A673 (cell line): ENCODE measurements around the gene SIGLEC6. TPM values are rescaled to one million over a fixed set of nuclear protein-coding genes. Genes with fewer than 3 reads are reported as not detected.

Experiments
- BruUV-seq: library from RNA; stranded (reverse); fragments of 400-500 nt; replicated peaks from 2 replicates; lab custom pipeline; 2021; lab: Mats Ljungman, UMichigan
- CTCF ChIA-PET: fragments of 300-600 bp; sonication (Branson Sonifier 250); formaldehyde crosslinking; loops from one replicate; lab custom pipeline; 2022; ENCODE audit warnings: antibody characterized with exemption; lab: Charles Lee
- POLR2A ChIA-PET: fragments of 300-600 bp; sonication (Branson Sonifier 250); formaldehyde crosslinking; loops from one replicate; lab custom pipeline; 2022; ENCODE audit warnings: antibody characterized with exemption; ENCODE audit not compliant: low non-redundant PET; lab: Charles Lee
- DNase-seq: peaks from one replicate; pipeline ENCODE4 v3.0.0-alpha.2; 2015; ENCODE audit warnings: low spot score
- H3K27ac ChIP-seq: fragments of 200-600 bp; sonication (generic); 2 replicates; pipeline ENCODE4 v1.5.1; 2016; ENCODE audit warnings: mixed run types, low read depth, mild to moderate bottlenecking, mixed read lengths, antibody characterized with exemption, low read length; ENCODE audit not compliant: poor library complexity, severe bottlenecking
- H3K27me3 ChIP-seq: fragments of 200-600 bp; sonication (generic); replicated peaks from 2 replicates; pipeline ENCODE4 v1.6.1; 2017; ENCODE audit warnings: mixed run types, low read depth, mild to moderate bottlenecking, mixed read lengths, antibody characterized with exemption, low read length; ENCODE audit not compliant: insufficient read depth, poor library complexity
- H3K36me3 ChIP-seq: fragments of 200-600 bp; sonication (generic); 2 replicates; pipeline ENCODE4 v1.6.1; 2016; ENCODE audit warnings: mixed run types, mild to moderate bottlenecking, mixed read lengths, antibody characterized with exemption, low read length; ENCODE audit not compliant: insufficient read depth, poor library complexity, severe bottlenecking
- H3K4me1 ChIP-seq: fragments of 200-600 bp; sonication (generic); 2 replicates; pipeline ENCODE4 v1.6.1; 2017; ENCODE audit warnings: mixed run types, mild to moderate bottlenecking, mixed read lengths, antibody characterized with exemption, low read length; ENCODE audit not compliant: insufficient read depth, poor library complexity, severe bottlenecking
- H3K4me3 ChIP-seq: fragments of 200-600 bp; sonication (generic); 2 replicates; pipeline ENCODE4 v1.5.1; 2016; ENCODE audit warnings: low read depth, mixed run types, mild to moderate bottlenecking, mixed read lengths, low read length; ENCODE audit not compliant: poor library complexity, severe bottlenecking
- H3K9me3 ChIP-seq: fragments of 200-600 bp; sonication (generic); 2 replicates; pipeline ENCODE4 v1.6.1; 2016; ENCODE audit warnings: mixed run types, low read depth, mild to moderate bottlenecking, mixed read lengths, antibody characterized with exemption, low read length; ENCODE audit not compliant: poor library complexity, severe bottlenecking
- EZH2 ChIP-seq: fragments of 200-600 bp; sonication (generic); IDR thresholded peaks from 2 replicates; pipeline ENCODE4 v1.6.1; 2017; ENCODE audit warnings: borderline replicate concordance, low read depth, mild to moderate bottlenecking, mixed read lengths, antibody characterized with exemption, low read length; ENCODE audit not compliant: poor library complexity, severe bottlenecking
- intact Hi-C: fragments of 100-400 bp; cut with micrococcal nuclease; formaldehyde crosslinking; loops from one replicate; pipeline ENCODE4 v1.10.0; 2022; ENCODE audit not compliant: unreplicated experiment
- total RNA-seq: library from RNA; stranded (reverse); gene quantifications from 2 replicates; pipeline ENCODE4 v1.2.3, GENCODE V29; 2021
- TF ChIP-seq, protein P1 (sequence below): fragments of 300-800, 200-600 bp; sonication (generic); conservative IDR thresholded peaks from 2 replicates; pipeline ENCODE4 v1.5.1; 2017; ENCODE audit warnings: low read depth, mild to moderate bottlenecking, antibody characterized with exemption, low read length, moderate library complexity, mixed read lengths

The SIGLEC6 gene
- total RNA-seq, 1 experiment from 2014 or later: not detected

- H3K27me3 ChIP-seq: peaks cover 52% of the 10 kb centered on the region
- intact Hi-C loops: no loop called here
- no peak for DNase-seq
- no peak overlapping the region for H3K4me3 ChIP-seq
- H3K36me3 ChIP-seq: no peaks in the 10 kb centered on the region
- TF ChIP-seq, protein P1, sequence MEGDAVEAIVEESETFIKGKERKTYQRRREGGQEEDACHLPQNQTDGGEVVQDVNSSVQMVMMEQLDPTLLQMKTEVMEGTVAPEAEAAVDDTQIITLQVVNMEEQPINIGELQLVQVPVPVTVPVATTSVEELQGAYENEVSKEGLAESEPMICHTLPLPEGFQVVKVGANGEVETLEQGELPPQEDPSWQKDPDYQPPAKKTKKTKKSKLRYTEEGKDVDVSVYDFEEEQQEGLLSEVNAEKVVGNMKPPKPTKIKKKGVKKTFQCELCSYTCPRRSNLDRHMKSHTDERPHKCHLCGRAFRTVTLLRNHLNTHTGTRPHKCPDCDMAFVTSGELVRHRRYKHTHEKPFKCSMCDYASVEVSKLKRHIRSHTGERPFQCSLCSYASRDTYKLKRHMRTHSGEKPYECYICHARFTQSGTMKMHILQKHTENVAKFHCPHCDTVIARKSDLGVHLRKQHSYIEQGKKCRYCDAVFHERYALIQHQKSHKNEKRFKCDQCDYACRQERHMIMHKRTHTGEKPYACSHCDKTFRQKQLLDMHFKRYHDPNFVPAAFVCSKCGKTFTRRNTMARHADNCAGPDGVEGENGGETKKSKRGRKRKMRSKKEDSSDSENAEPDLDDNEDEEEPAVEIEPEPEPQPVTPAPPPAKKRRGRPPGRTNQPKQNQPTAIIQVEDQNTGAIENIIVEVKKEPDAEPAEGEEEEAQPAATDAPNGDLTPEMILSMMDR: no peak
- no peak for TF ChIP-seq EZH2
- POLR2A ChIA-PET: no interaction called here
- no peak overlapping the region for H3K27ac ChIP-seq
- no TSS peak for BruUV-seq
- H3K4me1 ChIP-seq: no peaks in the 10 kb centered on the region
- CTCF ChIA-PET: no interaction called here
- no peaks in the 10 kb centered on the region for H3K9me3 ChIP-seq
Observed at GRCh38 chr19:51490676-51491075, 40.8 kb downstream of the SIGLEC6 start.

DNA sequence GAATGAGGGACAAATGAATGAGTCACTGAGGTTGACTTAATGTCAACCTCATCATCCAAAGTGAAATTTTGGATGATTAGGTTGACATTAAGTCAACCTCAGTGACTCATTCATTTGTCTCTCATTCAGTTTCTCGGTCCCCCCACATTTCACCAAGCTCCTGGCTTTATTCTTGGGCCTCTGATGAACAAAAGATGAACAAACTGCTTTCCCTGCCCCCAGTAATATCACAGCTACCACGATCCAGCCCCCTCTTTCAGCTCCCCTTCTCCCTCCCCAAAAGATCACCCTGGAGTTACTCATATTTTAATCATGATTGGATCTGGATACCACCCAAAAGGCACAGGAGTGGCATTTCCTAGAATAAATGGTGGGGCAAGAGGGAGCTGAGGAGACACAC lies 42.4 kb downstream of the SIGLEC6 start:
- Histone ChIP-seq H3K4me1 (no peaks in the 10 kb centered on the region), H3K27me3 (peaks cover 52% of the 10 kb centered on the region), H3K27ac (no peak overlapping the region), H3K9me3 (no peaks in the 10 kb centered on the region), H3K4me3 (no peak overlapping the region), H3K36me3 (no peaks in the 10 kb centered on the region)
- BruUV-seq: no TSS peak
- CTCF ChIA-PET: no interaction called here
- TF ChIP-seq, protein P1: no peak
- TF ChIP-seq EZH2: no peak
- POLR2A ChIA-PET: no interaction called here
- intact Hi-C loops: no loop called here
- DNase-seq: no peak

DNA sequence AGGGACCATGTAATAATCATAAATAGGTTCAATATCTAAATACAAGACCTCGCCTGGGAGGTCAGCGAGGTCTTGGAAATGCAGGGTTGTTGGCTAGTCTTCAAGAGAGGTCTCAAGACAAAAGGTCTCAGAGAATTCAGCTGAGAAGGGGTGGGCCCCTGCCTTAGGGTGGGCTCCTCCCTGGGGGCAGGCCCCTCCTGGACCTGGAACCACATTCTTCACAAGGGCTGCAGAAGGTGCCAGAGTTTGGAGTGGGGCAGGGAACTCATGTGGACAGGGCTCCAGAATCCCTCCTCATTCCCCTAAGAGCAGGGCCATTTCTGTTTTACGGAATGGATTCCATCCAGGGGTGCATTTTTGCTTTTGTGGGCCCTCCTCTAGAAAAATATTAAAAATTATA lies 43.0 kb downstream of the SIGLEC6 start:
- Histone ChIP-seq H3K36me3 (no peaks in the 10 kb centered on the region), H3K9me3 (no peaks in the 10 kb centered on the region), H3K27me3 (peaks cover 57% of the 10 kb centered on the region), H3K27ac (no peak overlapping the region), H3K4me3 (no peak overlapping the region), H3K4me1 (no peaks in the 10 kb centered on the region)
- no peak for DNase-seq
- CTCF ChIA-PET: no interaction called here
- POLR2A ChIA-PET: no interaction called here
- no TSS peak for BruUV-seq
- TF ChIP-seq, protein P1: no peak
- no peak for TF ChIP-seq EZH2
- intact Hi-C loops: no loop called here
